Measurements from ENCODE around the gene TNFRSF18.

TNFRSF18 gene

GRCh38 chr1:1210726-1211540, 4.5 kb upstream of the TNFRSF18 start:
- no peak for DNase-seq

GRCh38 chr1:1208713-1209433, 2.5 kb upstream of the TNFRSF18 start:
- DNase-seq: peak; percentile 42

GRCh38 chr1:1207571-1207892, 1.1 kb upstream of the TNFRSF18 start:
- DNase-seq: peak; percentile 39

- peak; percentile 37 for DNase-seq
Observed at GRCh38 chr1:1206966-1207531, 657 bp upstream of the TNFRSF18 start.

- peak; percentile 32 for DNase-seq
Observed at GRCh38 chr1:1205769-1206375, 520 bp downstream of the TNFRSF18 start.

GRCh38 chr1:1204998-1205768, 1.2 kb downstream of the TNFRSF18 start:
- no peak for DNase-seq

- DNase-seq: no peak
Observed at GRCh38 chr1:1204425-1204920, 1.9 kb downstream of the TNFRSF18 start.

- no peak for DNase-seq
Observed at GRCh38 chr1:1203561-1204424, 2.6 kb downstream of the TNFRSF18 start.

GRCh38 chr1:1202831-1203560, 3.4 kb downstream of the TNFRSF18 start:
- DNase-seq: no peak

- peak; percentile 75 for DNase-seq
Observed at GRCh38 chr1:1200876-1201810, 5.2 kb downstream of the TNFRSF18 start.

- DNase-seq: peak; percentile 37
Observed at GRCh38 chr1:1199961-1200875, 6.2 kb downstream of the TNFRSF18 start.

GRCh38 chr1:1199141-1199960, 7.0 kb downstream of the TNFRSF18 start:
- DNase-seq: peak; percentile 41

- DNase-seq: peak; percentile 53
Observed at GRCh38 chr1:1198423-1199140, 7.8 kb downstream of the TNFRSF18 start.

- no peak for DNase-seq
Observed at GRCh38 chr1:1197551-1198422, 8.6 kb downstream of the TNFRSF18 start.

- no peak for DNase-seq
Observed at GRCh38 chr1:1197188-1197500, 9.2 kb downstream of the TNFRSF18 start.

Measured in DMS53 (cell line).